CD14-positive monocyte (primary cell): ENCODE data around the gene CSKMT. TPM values are rescaled to one million over a fixed set of nuclear protein-coding genes. Genes with fewer than 3 reads are reported as not detected.

ENCODE experiments used
- DNase-seq, 3 donors: peaks; one replicate each; pipeline ENCODE4 v3.0.0-alpha.2; 2011 to 2022
- H2AFZ ChIP-seq: 2 replicates; pipeline ENCODE4 v1.6.0; 2012; ENCODE audit warnings: mild to moderate bottlenecking, low read depth, low read length, inconsistent platforms; ENCODE audit not compliant: insufficient read depth, poor library complexity, severe bottlenecking
- H3K27ac ChIP-seq, 2 donors: 1 replicate in 1 of 2; 2 replicates in 1 of 2; pipeline ENCODE4 v1.5.1; 2012 to 2013; ENCODE audit warnings: low read length in 2 of 2, control low read depth in 1 of 2, inconsistent platforms in 1 of 2, low read depth in 1 of 2, mild to moderate bottlenecking in 1 of 2
- H3K27me3 ChIP-seq, 2 donors: one replicate each; pipeline versions ENCODE4 v1.6.0 to v1.6.1; 2011 to 2013; ENCODE audit warnings: low read length in 2 of 2; ENCODE audit not compliant: control insufficient read depth in 2 of 2, insufficient read depth in 2 of 2
- H3K36me3 ChIP-seq, 2 donors: replicated peaks in 1 of 2; 1 replicate in 1 of 2; 2 replicates in 1 of 2; pipeline versions ENCODE4 v1.5.1 to v1.6.1; 2012 to 2013; ENCODE audit warnings: low read length in 2 of 2, control low read depth in 1 of 2, inconsistent platforms in 1 of 2, mild to moderate bottlenecking in 1 of 2; ENCODE audit not compliant: insufficient read depth in 2 of 2, control insufficient read depth in 1 of 2
- H3K4me1 ChIP-seq, 2 donors: 1 replicate in 1 of 2; 2 replicates in 1 of 2; pipeline versions ENCODE4 v1.5.1 to v1.6.1; 2012 to 2013; ENCODE audit warnings: low read length in 2 of 2, control low read depth in 1 of 2, inconsistent platforms in 1 of 2, mild to moderate bottlenecking in 1 of 2, moderate library complexity in 1 of 2; ENCODE audit not compliant: insufficient read depth in 2 of 2, control insufficient read depth in 1 of 2
- H3K4me2 ChIP-seq: replicated peaks from 2 replicates; pipeline ENCODE3; 2012; ENCODE audit warnings: low read length, moderate library complexity, mild to moderate bottlenecking; ENCODE audit not compliant: poor library complexity, severe bottlenecking; ENCODE audit errors: extremely low read depth
- H3K4me3 ChIP-seq, 3 experiments: fragments of 200-600 bp in 1 of 3; sonication (generic) in 1 of 3; replicated peaks in 1 of 3; 1 replicate in 2 of 3; 2 replicates in 1 of 3; pipeline ENCODE4 v1.5.1; 2011 to 2013; ENCODE audit warnings: low read length in 3 of 3, mild to moderate bottlenecking in 3 of 3, control low read depth in 2 of 3, low read depth in 2 of 3, inconsistent platforms in 1 of 3, moderate library complexity in 1 of 3
- H3K79me2 ChIP-seq: 2 replicates; pipeline ENCODE4 v1.6.0; 2012; ENCODE audit warnings: mild to moderate bottlenecking, control low read depth, inconsistent platforms, low read length, moderate library complexity; ENCODE audit not compliant: insufficient read depth
- H3K9ac ChIP-seq: 2 replicates; pipeline ENCODE4 v1.6.0; 2017; ENCODE audit warnings: low read length, mild to moderate bottlenecking; ENCODE audit not compliant: insufficient read depth, poor library complexity, severe bottlenecking
- H3K9me3 ChIP-seq, 2 donors: replicated peaks in 1 of 2; 1 replicate in 1 of 2; 2 replicates in 1 of 2; pipeline versions ENCODE4 v1.5.1 to v1.6.1; 2012 to 2013; ENCODE audit warnings: low read length in 2 of 2, control low read depth in 1 of 2; ENCODE audit not compliant: control insufficient read depth in 1 of 2, insufficient read depth in 1 of 2
- H4K20me1 ChIP-seq: 2 replicates; pipeline ENCODE4 v1.6.0; 2012; ENCODE audit warnings: mild to moderate bottlenecking, low read length, control low read depth, moderate library complexity; ENCODE audit not compliant: insufficient read depth
- H3K27ac Mint-ChIP-seq, 7 donors: one replicate each; pipeline ENCODE4 v1.8.0; 2020; ENCODE audit warnings: mild to moderate bottlenecking in 7 of 7, mixed read lengths in 7 of 7, moderate library complexity in 6 of 7, inconsistent platforms in 2 of 7
- H3K27me3 Mint-ChIP-seq, 3 donors: one replicate each; pipeline ENCODE4 v1.8.0; 2021 to 2022; ENCODE audit warnings: low read depth in 3 of 3, mild to moderate bottlenecking in 3 of 3, mixed read lengths in 3 of 3, moderate library complexity in 3 of 3, inconsistent platforms in 1 of 3
- H3K36me3 Mint-ChIP-seq, 2 donors: one replicate each; pipeline ENCODE4 v1.8.0; 2020; ENCODE audit warnings: mixed read lengths in 2 of 2, inconsistent platforms in 1 of 2, mild to moderate bottlenecking in 1 of 2
- H3K4me1 Mint-ChIP-seq: one replicate; pipeline ENCODE4 v1.8.0; 2020; ENCODE audit warnings: mild to moderate bottlenecking, mixed read lengths
- H3K4me3 Mint-ChIP-seq, 2 donors: one replicate each; pipeline ENCODE4 v1.8.0; 2020; ENCODE audit warnings: mild to moderate bottlenecking in 2 of 2, mixed read lengths in 2 of 2, moderate library complexity in 1 of 2
- H3K9me3 Mint-ChIP-seq, 7 donors: one replicate each; pipeline ENCODE4 v1.8.0; 2020 to 2022; ENCODE audit warnings: mixed read lengths in 7 of 7, mild to moderate bottlenecking in 6 of 7, moderate library complexity in 6 of 7, inconsistent platforms in 2 of 7
- WGBS: methylation state at CpG from one replicate; pipeline ENCODE4 v1.1.5; 2013; ENCODE audit warnings: missing lambda C conversion rate; ENCODE audit not compliant: insufficient coverage; 5-methylcytosine and 5-hydroxymethylcytosine counted together
- intact Hi-C, 2 donors: fragments of 100-400 bp; cut with micrococcal nuclease; formaldehyde crosslinking; loops; one replicate each; pipeline versions ENCODE4 v1.15.0 to v1.15.1; 2023
- polyA plus RNA-seq, 3 donors: library from polyadenylated mRNA; depleted of rRNA in 1 of 3; unstranded in 2 of 3; stranded (reverse) in 1 of 3; fragments of 300-500 nt in 2 of 3; fragments of >200 nt in 1 of 3; fragmentation: Illumina TruSeq in 2 of 3; gene quantifications; 1 replicate in 2 of 3; 2 replicates in 1 of 3; pipeline ENCODE4 v1.2.3, GENCODE V29; 2012 to 2021
- TF ChIP-seq, protein P1 (sequence below): fragments of 200-600 bp; IDR thresholded peaks from one replicate; pipeline ENCODE4 v1.8.0; 2022; ENCODE audit warnings: antibody characterized with exemption, mild to moderate bottlenecking

The CSKMT gene
- polyA plus RNA-seq, 3 donors = 0.73 to 4.9 (median 1.4) TPM

DNA sequence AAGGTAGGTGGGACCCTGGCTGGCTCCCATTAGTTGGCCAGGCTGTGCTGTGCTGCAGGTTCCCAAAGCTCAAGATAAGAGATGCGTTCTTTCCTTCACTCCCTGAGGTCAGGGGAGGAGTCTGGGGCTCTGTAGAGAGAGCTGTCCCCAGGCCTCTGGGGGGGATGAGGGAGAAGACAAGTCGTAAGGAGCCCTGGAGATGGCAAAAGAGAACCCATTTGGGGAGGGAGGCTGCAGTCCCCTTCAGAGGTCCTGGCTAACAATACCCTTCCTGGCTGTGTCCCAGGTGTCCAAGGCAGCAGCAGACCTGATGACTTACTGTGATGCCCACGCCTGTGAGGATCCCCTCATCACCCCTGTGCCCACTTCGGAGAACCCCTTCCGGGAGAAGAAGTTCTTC lies 43.3 kb downstream of the CSKMT start:
- Histone ChIP-seq H2AFZ (peak overlapping the region; percentile 98), H3K27ac (peak overlapping the region in 1 of 2 donors; percentile 97), H3K9ac (peak overlapping the region; percentile 88), H3K4me2 (peak overlapping the region; percentile 96), H3K79me2 (peaks cover 14% of the 10 kb centered on the region), H3K4me3 (peak overlapping the region in 2 of 3 experiments; percentile 72 to 91), H3K4me1 (peaks cover 50 to 67% of the 10 kb centered on the region in 2 donors), H3K36me3 (peaks cover 20 to 29% of the 10 kb centered on the region in 2 donors), H4K20me1 (no peaks in the 10 kb centered on the region), H3K9me3 (no peaks in the 10 kb centered on the region), H3K27me3 (no peaks in the 10 kb centered on the region)
- 87% methylated on average over 5 of the region's 5 CpGs for WGBS
- no peaks in the 10 kb centered on the region for H3K27me3 Mint-ChIP-seq
- peaks cover 19 to 28% of the 10 kb centered on the region in 2 donors for H3K36me3 Mint-ChIP-seq
- TF ChIP-seq, protein P1, sequence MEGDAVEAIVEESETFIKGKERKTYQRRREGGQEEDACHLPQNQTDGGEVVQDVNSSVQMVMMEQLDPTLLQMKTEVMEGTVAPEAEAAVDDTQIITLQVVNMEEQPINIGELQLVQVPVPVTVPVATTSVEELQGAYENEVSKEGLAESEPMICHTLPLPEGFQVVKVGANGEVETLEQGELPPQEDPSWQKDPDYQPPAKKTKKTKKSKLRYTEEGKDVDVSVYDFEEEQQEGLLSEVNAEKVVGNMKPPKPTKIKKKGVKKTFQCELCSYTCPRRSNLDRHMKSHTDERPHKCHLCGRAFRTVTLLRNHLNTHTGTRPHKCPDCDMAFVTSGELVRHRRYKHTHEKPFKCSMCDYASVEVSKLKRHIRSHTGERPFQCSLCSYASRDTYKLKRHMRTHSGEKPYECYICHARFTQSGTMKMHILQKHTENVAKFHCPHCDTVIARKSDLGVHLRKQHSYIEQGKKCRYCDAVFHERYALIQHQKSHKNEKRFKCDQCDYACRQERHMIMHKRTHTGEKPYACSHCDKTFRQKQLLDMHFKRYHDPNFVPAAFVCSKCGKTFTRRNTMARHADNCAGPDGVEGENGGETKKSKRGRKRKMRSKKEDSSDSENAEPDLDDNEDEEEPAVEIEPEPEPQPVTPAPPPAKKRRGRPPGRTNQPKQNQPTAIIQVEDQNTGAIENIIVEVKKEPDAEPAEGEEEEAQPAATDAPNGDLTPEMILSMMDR = no peak
- DNase-seq = no peak
- H3K27ac Mint-ChIP-seq = peak overlapping the region in 5 of 7 donors; percentile 95 to 99 (median 98)
- H3K4me3 Mint-ChIP-seq = peak overlapping the region; percentile 87 to 99
- no peaks in the 10 kb centered on the region for H3K9me3 Mint-ChIP-seq
- H3K4me1 Mint-ChIP-seq = peaks cover 51% of the 10 kb centered on the region
- intact Hi-C loops = loop anchor here (5.0 to 10.0 kb wide), 2 partner anchors 56 to 114 kb away; partner anchors contain the start of genes TUT1 (in 2 of the 2) and INTS5 (in 1 of the 2)

DNA sequence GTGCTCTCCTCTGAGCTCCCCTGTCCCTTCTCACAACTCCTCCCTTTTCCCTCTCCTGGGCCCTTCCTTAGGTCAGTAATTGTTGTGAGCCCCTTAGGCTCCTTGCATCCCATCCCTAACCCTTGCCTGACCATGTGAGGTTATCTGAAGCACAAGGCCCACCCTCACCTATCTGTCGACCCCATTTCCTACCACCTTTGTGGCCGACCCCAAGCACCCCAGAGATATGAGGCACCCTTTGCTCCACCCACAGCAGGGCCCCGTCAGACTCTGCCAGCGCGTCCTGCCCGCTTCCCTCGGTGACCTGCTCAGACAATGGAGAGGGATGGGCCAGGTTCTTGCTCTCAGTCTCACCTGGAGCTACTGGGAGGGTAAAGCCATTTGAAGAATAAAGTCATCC lies 43.7 kb downstream of the CSKMT start:
- Histone ChIP-seq H2AFZ (peak overlapping the region; percentile 98), H3K36me3 (peaks cover 25 to 33% of the 10 kb centered on the region in 2 donors), H3K4me1 (peaks cover 46 to 63% of the 10 kb centered on the region in 2 donors), H3K4me2 (peak overlapping the region; percentile 96), H3K27ac (peak overlapping the region; percentile 95 to 97), H3K9me3 (no peaks in the 10 kb centered on the region), H3K79me2 (peaks cover 14% of the 10 kb centered on the region), H3K4me3 (peak overlapping the region; percentile 72 to 91 (median 83)), H3K27me3 (no peaks in the 10 kb centered on the region), H4K20me1 (no peaks in the 10 kb centered on the region), H3K9ac (peak overlapping the region; percentile 88)
- Mint-ChIP-seq H3K27me3 (no peaks in the 10 kb centered on the region), H3K27ac (peak overlapping the region; percentile 95 to 99 (median 98)), H3K36me3 (peaks cover 23 to 32% of the 10 kb centered on the region in 2 donors), H3K4me3 (peak overlapping the region; percentile 87 to 99), H3K4me1 (peaks cover 50% of the 10 kb centered on the region), H3K9me3 (no peaks in the 10 kb centered on the region)
- intact Hi-C loops = loop anchor here (1.0 to 10.0 kb wide), 3 partner anchors 19 to 114 kb away; partner anchors contain the start of genes TUT1 (in 2 of the 2), HNRNPUL2 (in 1 of the 2) and INTS5 (in 1 of the 2)
- no peak for DNase-seq
- 0% methylated on average over 3 of the region's 7 CpGs for WGBS
- TF ChIP-seq, protein P1 = no peak
